HepG2 (cell line): ENCODE data around the gene DNAJC5. TPM values are rescaled to one million over a fixed set of nuclear protein-coding genes. Genes with fewer than 3 reads are reported as not detected.

Experiments used
- ATAC-seq: fragments of 200-7000 bp; cut with Tn5 transposase; 3 replicates; pipeline ENCODE4 v1.9.1; 2020; ENCODE audit warnings: mild to moderate bottlenecking, moderate library complexity
- BruUV-seq: library from RNA; stranded (reverse); fragments of 400-500 nt; replicated peaks from 2 replicates; lab custom pipeline; 2021; lab: Mats Ljungman, UMichigan
- CTCF ChIA-PET: fragments of 300-600 bp; formaldehyde crosslinking; extraction: SDS; loops from one replicate; lab custom pipeline; 2021; ENCODE audit warnings: low total read pairs, inconsistent platforms, low intra/inter-chr PET ratio; lab: Yijun Ruan, JAX
- POLR2A ChIA-PET: fragments of 350-600 bp; sonication (Branson Sonifier 250); formaldehyde crosslinking; loops from one replicate; lab custom pipeline; 2020; ENCODE audit warnings: antibody characterized with exemption, inconsistent platforms; lab: Yijun Ruan, JAX
- DNase-seq: peaks from one replicate; pipeline ENCODE4 v3.0.0-alpha.2; 2015; ENCODE audit warnings: low spot score
- FAIRE-seq: peaks from 3 replicates; lab custom pipeline; 2011; peaks lifted over from hg19 to GRCh38; lab: Jason Lieb, UNC
- H2AFZ ChIP-seq: one replicate; pipeline ENCODE4 v1.6.1; 2011; ENCODE audit warnings: low read length, inconsistent platforms
- H3K27ac ChIP-seq: fragments of 300-600 bp; 3 replicates; pipeline ENCODE4 v1.8.0; 2011; ENCODE audit warnings: mixed run types, mild to moderate bottlenecking, mixed read lengths, low read length, inconsistent platforms; ENCODE audit not compliant: insufficient read depth; ENCODE audit errors: extremely low read length
- H3K27me3 ChIP-seq, 2 experiments: fragments of 200-600 bp in 1 of 2; 2 replicates in 1 of 2; 3 replicates in 1 of 2; pipeline versions ENCODE4 v1.6.0 to v1.8.0; 2011; ENCODE audit warnings: low read length in 2 of 2, mild to moderate bottlenecking in 2 of 2, moderate library complexity in 2 of 2, inconsistent platforms in 1 of 2; ENCODE audit not compliant: insufficient read depth in 2 of 2, control insufficient read depth in 1 of 2
- H3K36me3 ChIP-seq, 2 experiments: fragments of 200-600 bp in 1 of 2; replicated peaks in 1 of 2; 2 replicates in 1 of 2; 3 replicates in 1 of 2; pipeline versions ENCODE4 v1.5.1 to v1.8.0; 2011; ENCODE audit warnings: low read length in 2 of 2, inconsistent platforms in 1 of 2; ENCODE audit not compliant: insufficient read depth in 2 of 2, control insufficient read depth in 1 of 2
- H3K4me1 ChIP-seq: 2 replicates; pipeline ENCODE4 v1.5.1; 2012; ENCODE audit warnings: low read length, inconsistent platforms; ENCODE audit not compliant: insufficient read depth
- H3K4me2 ChIP-seq: 2 replicates; pipeline ENCODE4 v1.6.0; 2011; ENCODE audit warnings: low read depth, low read length, inconsistent platforms
- H3K4me3 ChIP-seq, 3 experiments: fragments of 200-600 bp in 1 of 3; sonication (generic), shearing (Covaris generic) in 1 of 3; replicated peaks in 1 of 3; 2 replicates each; pipeline ENCODE4 v1.5.1; 2011 to 2016; ENCODE audit warnings: low read length in 3 of 3, inconsistent platforms in 2 of 3, low read depth in 2 of 3, mild to moderate bottlenecking in 2 of 3, control low read depth in 1 of 3, mixed read lengths in 1 of 3; ENCODE audit not compliant: insufficient read depth in 1 of 3
- H3K79me2 ChIP-seq: one replicate; pipeline ENCODE4 v1.6.1; 2011; ENCODE audit warnings: low read length, inconsistent platforms; ENCODE audit not compliant: insufficient read depth
- H3K9ac ChIP-seq: 2 replicates; pipeline ENCODE4 v1.6.0; 2011; ENCODE audit warnings: mild to moderate bottlenecking, low read depth, low read length, inconsistent platforms; ENCODE audit not compliant: insufficient read depth
- H3K9me3 ChIP-seq: 2 replicates; pipeline ENCODE4 v1.5.1; 2012; ENCODE audit warnings: mild to moderate bottlenecking, low read length
- H4K20me1 ChIP-seq: 2 replicates; pipeline ENCODE4 v1.6.0; 2011; ENCODE audit warnings: inconsistent platforms, mild to moderate bottlenecking, low read length, moderate library complexity; ENCODE audit not compliant: insufficient read depth
- AGO2 ChIP-seq: fragments of 200-400 bp; formaldehyde crosslinking; optimal IDR thresholded peaks from 2 replicates; pipeline ENCODE3; 2017; ENCODE audit warnings: mild to moderate bottlenecking, low read depth, low read length, moderate library complexity
- ATF1 ChIP-seq: IDR thresholded peaks from 2 replicates; pipeline ENCODE4 v1.6.1; 2016; ENCODE audit warnings: mild to moderate bottlenecking, control low read depth
- CEBPG ChIP-seq: IDR thresholded peaks from 2 replicates; pipeline ENCODE4 v1.6.1; 2016
- DR1 ChIP-seq: sonication (generic); formaldehyde crosslinking; IDR thresholded peaks from 2 replicates; pipeline ENCODE4 v1.8.0; 2021; ENCODE audit warnings: mild to moderate bottlenecking, missing genetic modification reagents, inconsistent platforms
- DRAP1 ChIP-seq: IDR thresholded peaks from 2 replicates; pipeline ENCODE4 v1.6.1; 2016; ENCODE audit warnings: missing genetic modification reagents, missing compliant biosample characterization
- FOXP4 ChIP-seq: sonication (generic); formaldehyde crosslinking; IDR thresholded peaks from 2 replicates; pipeline ENCODE4 v1.4.0; 2020; ENCODE audit warnings: missing genetic modification reagents
- MAZ ChIP-seq, 2 experiments: sonication (generic) in 1 of 2; formaldehyde crosslinking in 1 of 2; IDR thresholded peaks; 2 replicates each; pipeline versions ENCODE4 v1.5.0 to v1.6.1; 2012 to 2020; ENCODE audit warnings: low read depth in 2 of 2, mild to moderate bottlenecking in 2 of 2, borderline replicate concordance in 1 of 2, improper control_type of control experiment in 1 of 2, low read length in 1 of 2, missing genetic modification reagents in 1 of 2, moderate library complexity in 1 of 2
- RAD21 ChIP-seq: fragments of 450-650 bp; formaldehyde crosslinking; IDR thresholded peaks from 2 replicates; pipeline ENCODE4 v1.5.0; 2020; ENCODE audit warnings: mild to moderate bottlenecking
- RARG ChIP-seq: sonication (generic); formaldehyde crosslinking; IDR thresholded peaks from 2 replicates; pipeline ENCODE4 v1.4.0; 2020; ENCODE audit warnings: low read depth, mild to moderate bottlenecking, missing genetic modification reagents
- SP2 ChIP-seq: sonication (generic); formaldehyde crosslinking; IDR thresholded peaks from 2 replicates; pipeline ENCODE4 v1.5.1; 2020; ENCODE audit warnings: mild to moderate bottlenecking, missing genetic modification reagents
- SRSF1 ChIP-seq: fragments of 200-400 bp; formaldehyde crosslinking; optimal IDR thresholded peaks from 2 replicates; pipeline ENCODE3; 2017; ENCODE audit warnings: mild to moderate bottlenecking, low read depth, low read length, moderate library complexity
- TRAFD1 ChIP-seq: sonication (generic); formaldehyde crosslinking; IDR thresholded peaks from 2 replicates; pipeline ENCODE4 v1.5.1; 2020; ENCODE audit warnings: missing genetic modification reagents, mild to moderate bottlenecking, borderline replicate concordance
- WIZ ChIP-seq: sonication (generic); formaldehyde crosslinking; IDR thresholded peaks from 2 replicates; pipeline ENCODE4 v1.5.1; 2020; ENCODE audit warnings: mild to moderate bottlenecking, missing genetic modification reagents
- ZFP91 ChIP-seq: sonication (generic); formaldehyde crosslinking; IDR thresholded peaks from 2 replicates; pipeline ENCODE4 v1.9.0; 2022; ENCODE audit warnings: missing genetic modification reagents, mild to moderate bottlenecking, borderline replicate concordance
- ZFYVE20 ChIP-seq: sonication (generic); formaldehyde crosslinking; IDR thresholded peaks from 2 replicates; pipeline ENCODE4 v1.8.0; 2023; ENCODE audit warnings: low read depth, mild to moderate bottlenecking, moderate library complexity, missing genetic modification reagents, borderline replicate concordance
- ZNF274 ChIP-seq: sonication (generic); formaldehyde crosslinking; IDR thresholded peaks from 2 replicates; pipeline ENCODE4 v1.5.1; 2020; ENCODE audit warnings: mild to moderate bottlenecking, missing genetic modification reagents
- ZNF530 ChIP-seq: sonication (generic); formaldehyde crosslinking; IDR thresholded peaks from 2 replicates; pipeline ENCODE4 v1.5.0; 2020; ENCODE audit warnings: low read depth, mild to moderate bottlenecking, missing genetic modification reagents
- ZSCAN25 ChIP-seq: sonication (generic); formaldehyde crosslinking; IDR thresholded peaks from 2 replicates; pipeline ENCODE4 v1.8.0; 2022; ENCODE audit warnings: mild to moderate bottlenecking, missing genetic modification reagents
- WGBS: methylation state at CpG from one replicate; pipeline ENCODE4 v1.1.6; 2017; ENCODE audit warnings: low lambda C conversion rate; 5-methylcytosine and 5-hydroxymethylcytosine counted together
- in situ Hi-C: cut with HindIII; loops from 2 replicates; pipeline ENCODE4 v1.10.0; 2017; ENCODE audit warnings: low pct_unique_long_range_greater_than_20kb; ENCODE audit not compliant: extremely low pct_ligation_motif_present
- intact Hi-C: fragments of 100-400 bp; cut with micrococcal nuclease; formaldehyde crosslinking; loops from one replicate; pipeline ENCODE4 v1.10.0; 2022; ENCODE audit not compliant: unreplicated experiment
- polyA plus RNA-seq, 8 experiments: library from polyadenylated mRNA; depleted of rRNA in 3 of 8; stranded (reverse) in 7 of 8; unstranded in 1 of 8; fragments of >200 nt; fragmentation: Illumina TruSeq in 4 of 8; extraction: Trizol in 4 of 8; gene quantifications; 2 replicates each; pipeline versions ENCODE4 v1.2.1 to v1.2.3, GENCODE V29; 2011 to 2016; ENCODE audit warnings: low read depth in 4 of 8, missing spikeins in 1 of 8, mixed read lengths in 1 of 8; ENCODE audit not compliant: insufficient read depth in 1 of 8
- total RNA-seq, 5 experiments: library from RNA; depleted of rRNA; stranded (reverse); fragments of >200 nt; fragmentation: Illumina TruSeq; extraction: Trizol; gene quantifications; 2 replicates each; pipeline ENCODE4 v1.2.3, GENCODE V29; 2016; ENCODE audit warnings: low read depth in 1 of 5

DNAJC5 gene
- total and polyA plus RNA-seq, 2 of the 13 experiments (the other 11 are each of a cell fraction or from before 2014, with no cell fraction given): 42.8 to 64.5 TPM

GRCh38 chr20:63934271-63935068 is 39.5 kb downstream of the DNAJC5 start:
- no peak overlapping the region for H3K4me2 ChIP-seq
- H3K9me3 ChIP-seq: no peaks in the 10 kb centered on the region
- DNase-seq (no peak), ATAC-seq (peak; percentile 46), FAIRE-seq (no peak)
- no peaks in the 10 kb centered on the region for H3K79me2 ChIP-seq
- no peaks in the 10 kb centered on the region for H3K27me3 ChIP-seq
- no peak overlapping the region for H3K27ac ChIP-seq
- WGBS: 96% methylated on average over 37 of the region's 37 CpGs
- TSS peak; percentile 39 for BruUV-seq
- in situ Hi-C loops: no loop called here
- H2AFZ ChIP-seq: no peak overlapping the region
- no peak overlapping the region for H3K4me3 ChIP-seq
- peaks cover 44 to 73% of the 10 kb centered on the region in 2 experiments for H3K36me3 ChIP-seq
- ChIA-PET POLR2A (no interaction called here), CTCF (interaction anchor here (1.5 kb wide), 1 partner anchor 40 kb away, joined by 9 read pairs; no protein-coding TSS in a partner anchor)
- no peak overlapping the region for H3K9ac ChIP-seq
- no peaks in the 10 kb centered on the region for H3K4me1 ChIP-seq
- peaks cover 4% of the 10 kb centered on the region; the same call in 1 of the 2 replicates for H4K20me1 ChIP-seq
- intact Hi-C loops: no loop called here
- TF ChIP-seq MAZ (IDR thresholded peaks at IDR 0.05; ENCODE audit: borderline replicate concordance, low read depth, low read length) (no peak), MAZ (CRISPR knock-in tag; IDR thresholded peaks at IDR 0.05; ENCODE audit: low read depth) (no peak), ZSCAN25 (no peak), AGO2 (peak; percentile 79), SRSF1 (peak; percentile 68), CEBPG (no peak), FOXP4 (no peak), ZFP91 (CRISPR knock-in tag) (0 out of 2 replicates have a peak, but pooled peaks have one; percentile 24), SP2 (CRISPR knock-in tag) (no peak), ATF1 (no peak), DR1 (CRISPR knock-in tag) (no peak), DRAP1 (no peak), ZNF530 (CRISPR knock-in tag) (no peak), ZFYVE20 (CRISPR knock-in tag) (no peak), ZNF274 (CRISPR knock-in tag) (no peak), TRAFD1 (CRISPR knock-in tag) (no peak), RAD21 (peak; percentile 59; the same call in 1 of the 2 replicates), WIZ (CRISPR knock-in tag) (no peak), RARG (CRISPR knock-in tag) (no peak)
